ENCODE measurements around the gene GAS7.
"Not testable (repeated sequence)": the region's sequence is repeated elsewhere in the genome, so short reads cannot be mapped to it uniquely, and the experiment has no call there.

Gene GAS7

GRCh38 chr17:10042589-10043244, 155.7 kb downstream of the GAS7 start:
- DNase-seq, result no peak

GRCh38 chr17:10041916-10042588, 156.4 kb downstream of the GAS7 start:
- DNase-seq, result no peak

- no peak for DNase-seq
Measured at GRCh38 chr17:10041287-10041612, 157.2 kb downstream of the GAS7 start.

GRCh38 chr17:10036511-10037061, 161.8 kb downstream of the GAS7 start:
- DNase-seq, result no peak

GRCh38 chr17:10035885-10036284, 162.5 kb downstream of the GAS7 start:
- no peak for DNase-seq

GRCh38 chr17:10034719-10035475, 163.5 kb downstream of the GAS7 start:
- no peak for DNase-seq

GRCh38 chr17:10033959-10034358, 164.4 kb downstream of the GAS7 start:
- no peak for DNase-seq

- peak; percentile 59 for DNase-seq
Measured at GRCh38 chr17:10033449-10033848, 165.0 kb downstream of the GAS7 start.

DNA sequence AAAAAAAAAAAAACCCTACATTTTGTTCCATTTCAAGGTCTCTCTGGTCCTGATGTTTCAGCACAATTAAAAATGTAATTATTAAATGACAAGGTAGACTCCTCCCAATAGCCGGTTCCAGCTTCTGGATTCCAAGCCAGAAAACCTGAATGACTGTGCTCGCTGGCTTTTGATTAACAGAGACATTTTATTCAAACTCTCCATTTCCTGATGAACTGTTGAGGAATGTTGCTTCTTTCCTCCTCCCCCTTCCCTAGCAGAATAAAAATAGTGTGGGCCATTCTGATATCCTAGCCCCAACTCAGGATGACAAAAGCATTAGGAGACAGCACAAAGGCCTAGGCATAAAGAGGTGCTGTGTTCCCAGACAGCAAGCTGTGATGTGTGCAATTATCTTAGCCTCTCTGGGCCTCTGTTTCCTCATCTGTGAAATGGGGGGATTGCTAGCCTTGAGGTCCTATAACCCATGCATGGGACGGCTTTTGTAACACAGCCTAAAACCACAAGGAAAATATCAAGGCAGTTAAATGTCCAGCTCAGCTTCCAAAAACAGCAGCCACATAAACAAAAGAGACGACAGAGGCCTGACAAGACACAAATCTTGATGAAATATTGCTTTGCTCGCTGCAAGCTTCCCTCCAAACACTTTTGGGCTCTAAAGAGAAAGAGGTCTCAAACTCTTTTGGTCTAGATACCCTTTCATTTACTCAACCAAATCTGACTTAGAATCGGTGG, 166.1 kb downstream of the GAS7 start:
- no peak for DNase-seq

DNA sequence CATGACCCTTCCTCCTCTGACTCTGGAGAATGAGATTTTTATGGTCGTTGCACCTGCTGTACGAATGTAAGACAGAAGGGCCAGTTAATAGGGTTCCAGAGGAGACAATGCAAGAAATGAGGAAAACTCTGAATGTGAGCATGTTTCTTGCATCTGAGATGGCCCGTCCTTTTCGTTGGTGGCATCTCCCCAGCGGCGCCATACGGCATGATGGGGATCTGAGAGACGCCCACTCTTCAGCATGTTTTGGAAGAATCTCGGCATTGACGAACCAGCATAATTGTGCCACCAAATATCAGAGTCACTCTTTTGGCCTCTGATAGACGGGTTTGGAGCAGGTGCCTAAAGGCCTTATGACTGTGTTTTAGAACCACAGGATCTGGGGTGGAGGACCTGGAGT, 166.8 kb downstream of the GAS7 start:
- DNase-seq, result no peak

DNA sequence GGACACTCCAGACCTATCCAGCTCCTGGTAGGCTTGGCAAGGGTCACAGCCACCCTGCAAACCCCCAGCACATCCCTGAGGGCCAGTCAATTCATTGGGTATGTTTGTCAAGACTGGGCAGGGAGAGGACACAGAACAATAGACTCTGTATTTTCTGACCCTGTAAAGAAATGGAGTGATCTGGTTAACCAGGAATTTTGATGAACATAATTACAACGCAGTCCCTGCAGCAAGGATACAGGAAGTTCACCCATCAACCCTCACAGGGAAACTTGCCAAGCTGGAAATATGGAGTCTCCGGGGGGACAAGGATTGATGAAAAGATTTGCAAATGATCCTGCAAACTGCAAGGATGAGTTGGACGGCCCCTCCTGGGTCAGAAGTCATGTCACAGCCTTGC, 167.3 kb downstream of the GAS7 start:
- no peak for DNase-seq

DNA sequence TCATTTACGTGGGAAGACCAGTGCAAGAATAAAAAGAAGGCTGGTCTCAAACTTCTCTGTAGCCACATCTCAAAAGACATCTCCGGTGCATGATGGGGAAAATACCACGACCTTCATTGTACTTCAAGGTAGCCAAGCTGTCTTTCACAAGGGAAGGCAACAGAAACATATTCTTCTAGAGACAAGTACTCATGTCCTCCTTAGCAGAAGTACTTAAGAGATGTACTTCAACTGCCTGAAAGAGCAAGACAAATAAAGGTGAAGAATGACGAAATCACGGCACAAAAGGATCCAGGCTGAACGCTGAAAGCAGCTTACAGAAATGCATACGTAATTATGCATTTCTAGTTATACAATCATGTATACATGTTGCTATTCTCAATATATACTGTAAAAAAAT, 169.3 kb downstream of the GAS7 start:
- no peak for DNase-seq

- peak; percentile 76 for DNase-seq
Measured at GRCh38 chr17:10025976-10026901, 172.2 kb downstream of the GAS7 start.

DNA sequence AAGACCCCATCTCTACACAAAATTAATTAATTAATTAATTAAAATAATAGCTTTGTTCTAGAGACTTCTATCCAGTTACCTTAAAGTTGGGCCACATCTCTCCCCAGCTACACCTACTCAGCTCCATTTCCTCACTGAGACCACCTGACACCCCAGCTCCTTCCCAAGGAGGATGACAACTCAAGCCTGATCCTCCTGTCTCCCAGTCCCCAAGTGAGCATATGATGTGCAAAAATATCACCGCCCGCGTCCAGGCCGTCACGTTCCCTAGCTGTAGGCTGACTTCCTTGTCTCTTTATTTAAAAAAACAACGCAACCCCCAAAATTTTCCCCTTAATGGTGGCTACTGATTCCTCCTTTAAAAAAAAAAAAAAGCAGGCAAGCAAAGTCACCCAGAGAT, 173.2 kb downstream of the GAS7 start:
- no peak for DNase-seq

- DNase-seq, result no peak
Measured at GRCh38 chr17:10022416-10022815, 176.0 kb downstream of the GAS7 start.

GRCh38 chr17:10021272-10021984, 177.0 kb downstream of the GAS7 start:
- peak; percentile 56 for DNase-seq

GRCh38 chr17:10019941-10020451, 178.4 kb downstream of the GAS7 start:
- DNase-seq, result peak; percentile 76

DNA sequence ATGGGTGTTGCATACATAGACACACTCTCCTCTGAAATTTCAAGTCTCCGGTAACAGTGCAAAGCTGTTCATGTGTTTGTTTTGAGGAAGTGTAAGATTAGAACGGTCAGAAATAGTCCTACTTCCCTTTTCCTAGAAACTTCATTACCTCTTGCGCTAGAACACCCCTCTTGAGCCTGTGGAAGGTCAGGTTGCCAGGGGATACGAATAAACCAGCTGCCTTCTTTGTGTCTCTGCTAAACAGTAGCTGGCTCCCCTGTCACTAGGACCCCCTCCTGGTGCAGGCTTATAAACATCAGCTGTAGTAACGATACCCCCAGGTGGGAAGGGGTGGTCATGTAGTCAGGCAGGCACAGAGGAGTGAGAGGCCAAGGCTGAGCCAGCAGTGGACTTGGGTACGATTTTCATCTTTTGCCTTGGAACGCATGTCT, 179.9 kb downstream of the GAS7 start:
- no peak for DNase-seq

DNA sequence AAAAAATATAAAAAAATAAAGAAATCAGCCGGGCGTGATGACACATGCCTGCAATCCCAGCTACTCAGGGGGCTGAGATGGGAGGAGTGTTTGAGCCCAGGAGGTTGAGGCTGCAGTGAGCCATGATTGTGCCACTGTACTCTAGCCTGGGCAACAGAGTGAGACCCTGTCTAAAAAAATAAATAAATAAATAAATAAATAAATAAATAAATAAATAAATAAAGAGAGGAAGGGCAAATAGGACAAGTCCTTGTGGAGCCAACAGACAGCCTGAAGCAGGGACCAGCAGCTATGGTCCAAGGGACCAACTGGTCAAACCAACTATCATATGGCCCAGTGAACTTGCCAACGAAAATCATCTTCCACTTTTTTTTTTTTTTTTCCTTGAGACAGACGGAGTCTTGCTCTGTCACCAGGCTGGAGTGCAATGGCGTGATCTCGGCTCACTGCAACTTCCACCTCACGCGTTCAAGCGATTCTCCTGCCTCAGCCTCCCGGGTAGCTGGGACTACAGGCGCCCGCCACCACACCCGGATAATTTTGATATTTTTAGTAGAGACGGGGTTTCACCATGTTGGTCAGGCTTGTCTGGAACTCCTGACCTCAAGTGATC, 181.3 kb downstream of the GAS7 start:
- not testable (repeated sequence) for DNase-seq

GRCh38 chr17:10013365-10014112, 184.9 kb downstream of the GAS7 start:
- DNase-seq, result no peak
